Measurements from ENCODE around the gene LMNTD2.

LMNTD2 gene

DNA sequence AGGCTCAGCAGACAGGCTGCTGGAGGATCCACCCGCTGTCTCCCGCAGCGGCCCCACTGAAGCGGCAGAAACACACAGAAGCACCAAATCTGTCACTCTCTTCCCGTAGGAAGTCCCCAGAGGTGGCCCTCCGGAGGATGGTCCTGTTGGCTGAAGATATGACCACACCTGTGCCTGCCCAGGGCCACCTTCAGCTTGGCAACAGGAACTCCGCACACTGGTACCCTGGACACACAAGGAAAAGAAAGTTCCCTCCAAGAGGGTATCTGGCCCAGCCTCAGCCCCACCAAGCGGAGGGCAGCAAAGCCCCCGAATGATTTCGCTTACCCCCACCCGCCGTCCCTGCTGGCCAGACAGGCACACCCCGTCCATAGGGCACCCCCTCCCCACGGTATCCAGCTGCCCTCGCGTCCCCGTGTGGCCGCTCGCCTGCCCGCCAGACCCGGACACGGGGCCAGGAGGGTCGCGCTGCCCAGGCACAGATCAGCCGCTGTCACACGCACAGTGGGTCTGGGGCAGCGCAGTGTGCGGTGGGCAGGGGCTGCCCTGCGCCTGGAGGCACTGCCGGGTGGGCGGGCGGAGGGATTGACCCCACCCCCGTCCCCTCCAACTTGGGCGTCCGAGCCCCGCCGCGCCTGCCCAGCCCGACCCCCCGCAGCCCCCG lies 7.2 kb upstream of the LMNTD2 start:
- Mint-ChIP-seq H3K36me3 (ENCODE audit: low read depth) (peaks cover 13% of the 10 kb centered on the region), H3K27me3 (ENCODE audit: low read depth) (no peaks in the 10 kb centered on the region), H3K9me3 (no peaks in the 10 kb centered on the region), H3K4me1 (ENCODE audit: low read depth) (peaks cover 5% of the 10 kb centered on the region), H3K4me3 (peak overlapping the region; percentile 89), H3K27ac (peak overlapping the region; percentile 71)
- no peak for DNase-seq (ENCODE audit: low spot score)

- Mint-ChIP-seq H3K27me3 (ENCODE audit: low read depth) (no peaks in the 10 kb centered on the region), H3K27ac (peak overlapping the region; percentile 71), H3K9me3 (no peaks in the 10 kb centered on the region), H3K36me3 (ENCODE audit: low read depth) (peaks cover 13% of the 10 kb centered on the region), H3K4me1 (ENCODE audit: low read depth) (peaks cover 5% of the 10 kb centered on the region), H3K4me3 (peak overlapping the region; percentile 89)
- DNase-seq (ENCODE audit: low spot score): no peak
Observed at GRCh38 chr11:567011-567628, 6.6 kb upstream of the LMNTD2 start.

- Mint-ChIP-seq H3K27me3 (ENCODE audit: low read depth) (no peaks in the 10 kb centered on the region), H3K27ac (no peak overlapping the region), H3K4me1 (ENCODE audit: low read depth) (peaks cover 9% of the 10 kb centered on the region), H3K36me3 (ENCODE audit: low read depth) (peaks cover 17% of the 10 kb centered on the region), H3K9me3 (no peaks in the 10 kb centered on the region), H3K4me3 (no peak overlapping the region)
- DNase-seq (ENCODE audit: low spot score): no peak
Observed at GRCh38 chr11:565921-566509, 5.5 kb upstream of the LMNTD2 start.

- Mint-ChIP-seq H3K9me3 (no peaks in the 10 kb centered on the region), H3K27me3 (ENCODE audit: low read depth) (no peaks in the 10 kb centered on the region), H3K27ac (no peak overlapping the region), H3K36me3 (ENCODE audit: low read depth) (peaks cover 17% of the 10 kb centered on the region), H3K4me1 (ENCODE audit: low read depth) (peaks cover 13% of the 10 kb centered on the region), H3K4me3 (no peak overlapping the region)
- no peak for DNase-seq (ENCODE audit: low spot score)
Observed at GRCh38 chr11:563812-564578, 3.5 kb upstream of the LMNTD2 start.

- H3K27me3 Mint-ChIP-seq (ENCODE audit: low read depth): peaks cover under 1% of the 10 kb centered on the region
- peaks cover 13% of the 10 kb centered on the region for H3K4me1 Mint-ChIP-seq (ENCODE audit: low read depth)
- H3K4me3 Mint-ChIP-seq: no peak overlapping the region
- no peak for DNase-seq (ENCODE audit: low spot score)
- no peaks in the 10 kb centered on the region for H3K9me3 Mint-ChIP-seq
- no peak overlapping the region for H3K27ac Mint-ChIP-seq
- H3K36me3 Mint-ChIP-seq (ENCODE audit: low read depth): peaks cover 17% of the 10 kb centered on the region
Observed at GRCh38 chr11:563066-563811, 2.7 kb upstream of the LMNTD2 start.

DNA sequence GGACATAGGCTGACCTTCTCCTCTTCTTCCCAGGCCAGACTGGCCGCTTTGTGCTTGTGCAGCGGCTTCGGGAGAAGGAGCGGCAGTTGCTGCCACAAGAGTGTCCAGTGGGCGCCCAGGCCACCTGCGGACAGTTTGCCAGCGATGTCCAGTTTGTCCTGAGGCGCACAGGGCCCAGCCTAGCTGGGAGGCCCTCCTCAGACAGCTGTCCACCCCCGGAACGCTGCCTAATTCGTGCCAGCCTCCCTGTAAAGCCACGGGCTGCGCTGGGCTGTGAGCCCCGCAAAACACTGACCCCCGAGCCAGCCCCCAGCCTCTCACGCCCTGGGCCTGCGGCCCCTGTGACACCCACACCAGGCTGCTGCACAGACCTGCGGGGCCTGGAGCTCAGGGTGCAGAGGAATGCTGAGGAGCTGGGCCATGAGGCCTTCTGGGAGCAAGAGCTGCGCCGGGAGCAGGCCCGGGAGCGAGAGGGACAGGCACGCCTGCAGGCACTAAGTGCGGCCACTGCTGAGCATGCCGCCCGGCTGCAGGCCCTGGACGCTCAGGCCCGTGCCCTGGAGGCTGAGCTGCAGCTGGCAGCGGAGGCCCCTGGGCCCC lies 1.6 kb upstream of the LMNTD2 start:
- no peak overlapping the region for H3K27ac Mint-ChIP-seq
- peak overlapping the region; percentile 95 for H3K4me3 Mint-ChIP-seq

DNA sequence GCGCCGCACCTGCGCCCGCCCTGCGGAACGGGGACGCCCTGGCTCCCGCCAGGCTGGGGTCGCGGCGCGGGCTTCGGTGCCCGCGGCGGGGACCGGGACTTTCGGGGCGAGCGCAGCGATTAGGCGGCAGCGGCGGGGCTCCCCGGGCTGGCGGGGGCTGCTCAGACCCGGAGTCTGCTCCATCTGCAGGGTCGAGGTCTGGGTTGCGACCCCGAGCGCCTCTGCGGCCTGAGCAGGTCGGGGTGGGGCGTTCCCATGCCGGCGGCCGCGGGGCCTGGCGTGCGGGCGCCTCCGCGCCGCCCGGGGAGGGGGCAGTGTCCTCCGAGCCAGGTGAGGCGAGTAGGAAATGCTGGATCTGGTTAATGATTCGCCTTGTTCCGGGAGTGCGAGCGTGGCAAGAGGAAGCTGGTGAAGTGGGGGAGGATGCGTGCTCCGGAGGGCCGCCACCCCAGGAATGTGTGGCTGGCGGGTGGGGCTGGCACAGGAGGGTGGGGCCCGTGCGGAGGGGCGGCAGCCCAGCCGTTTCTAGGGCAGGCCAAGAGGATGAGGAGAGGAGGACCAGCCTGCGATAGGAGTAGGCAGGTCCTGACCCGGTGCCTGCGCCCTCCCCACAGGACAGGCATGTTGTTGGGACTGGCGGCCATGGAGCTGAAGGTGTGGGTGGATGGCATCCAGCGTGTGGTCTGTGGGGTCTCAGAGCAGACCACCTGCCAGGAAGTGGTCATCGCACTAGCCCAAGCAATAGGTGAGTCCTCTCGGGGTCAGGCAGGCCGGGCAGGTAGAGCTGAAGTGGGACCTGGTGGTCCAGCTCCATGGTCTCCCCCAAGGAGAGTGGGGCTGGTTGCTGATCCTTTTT lies 838 bp upstream of the LMNTD2 start:
- H3K27me3 Mint-ChIP-seq (ENCODE audit: low read depth): peaks cover 12% of the 10 kb centered on the region
- H3K4me3 Mint-ChIP-seq: peak overlapping the region; percentile 95
- DNase-seq (ENCODE audit: low spot score): no peak
- H3K9me3 Mint-ChIP-seq: no peaks in the 10 kb centered on the region
- H3K4me1 Mint-ChIP-seq (ENCODE audit: low read depth): peaks cover 9% of the 10 kb centered on the region
- H3K36me3 Mint-ChIP-seq (ENCODE audit: low read depth): peaks cover 13% of the 10 kb centered on the region
- H3K27ac Mint-ChIP-seq: peak overlapping the region; percentile 49

More for the DNA sequence above, 1.6 kb upstream of the LMNTD2 start:
- DNase-seq (ENCODE audit: low spot score): no peak
- Mint-ChIP-seq H3K9me3 (no peaks in the 10 kb centered on the region), H3K27me3 (ENCODE audit: low read depth) (peaks cover 8% of the 10 kb centered on the region), H3K4me1 (ENCODE audit: low read depth) (peaks cover 12% of the 10 kb centered on the region), H3K36me3 (ENCODE audit: low read depth) (peaks cover 13% of the 10 kb centered on the region)

DNA sequence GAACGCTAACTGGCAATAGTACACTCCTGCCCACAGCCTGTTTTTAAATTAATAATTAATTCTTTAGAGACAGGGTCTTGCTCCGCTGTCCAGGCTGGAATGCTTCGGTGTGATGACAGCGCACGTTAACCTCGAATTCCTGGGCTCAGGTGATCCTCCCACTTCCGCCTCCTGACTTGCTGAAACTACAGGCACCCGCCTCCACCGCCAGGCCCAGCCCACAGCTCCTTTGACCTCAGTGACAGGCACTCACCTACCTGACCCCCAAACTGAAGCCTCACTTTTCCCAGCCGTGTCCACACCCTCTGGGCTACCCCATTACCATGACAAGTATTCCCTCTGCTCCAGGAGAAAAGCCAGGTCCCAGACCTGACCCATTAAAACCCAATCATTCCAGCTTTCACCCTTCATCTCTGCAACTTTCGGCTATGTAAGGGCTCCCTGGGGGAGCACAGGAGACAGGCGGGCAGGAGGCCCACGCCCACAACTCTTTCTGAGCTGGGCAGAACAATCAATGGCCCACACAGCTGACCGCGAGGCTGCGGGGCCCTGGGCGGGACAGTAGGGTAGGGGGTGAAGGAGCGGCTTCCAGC lies 730 bp downstream of the LMNTD2 start:
- Mint-ChIP-seq H3K36me3 (ENCODE audit: low read depth) (peaks cover 13% of the 10 kb centered on the region), H3K9me3 (no peaks in the 10 kb centered on the region), H3K27me3 (ENCODE audit: low read depth) (peaks cover 14% of the 10 kb centered on the region), H3K27ac (peak overlapping the region; percentile 36), H3K4me3 (peak overlapping the region; percentile 63), H3K4me1 (ENCODE audit: low read depth) (peaks cover 9% of the 10 kb centered on the region)
- no peak for DNase-seq (ENCODE audit: low spot score)

DNA sequence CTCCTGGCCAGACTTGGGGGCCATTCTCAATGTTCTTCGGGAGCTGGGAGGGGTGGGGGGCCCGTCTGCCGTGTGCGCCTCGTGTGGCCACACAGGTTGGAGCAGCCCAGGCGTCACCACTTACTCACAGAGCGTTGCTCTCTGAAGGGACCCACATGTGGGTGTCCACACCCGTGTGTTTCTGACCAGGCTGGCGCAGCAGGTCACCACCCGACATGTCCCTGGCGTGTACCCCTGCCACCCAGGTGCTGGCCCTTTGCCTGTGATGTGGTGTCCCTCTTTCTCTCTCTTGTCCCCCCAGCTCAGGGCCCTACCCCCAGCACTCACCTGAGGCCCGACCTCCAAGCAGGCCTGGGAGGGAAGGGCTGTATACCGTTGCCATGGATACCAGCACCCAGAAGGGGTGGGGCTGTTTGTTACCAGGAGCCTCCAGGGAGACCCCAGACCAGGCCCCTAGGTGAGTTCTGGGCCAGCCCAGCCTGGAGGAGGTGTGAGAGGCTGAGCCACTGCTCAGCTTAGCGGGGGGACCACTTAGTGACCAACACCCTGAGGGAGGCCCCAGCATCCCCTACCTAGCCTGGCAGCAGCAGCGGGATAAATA lies 1.4 kb downstream of the LMNTD2 start:
- DNase-seq (ENCODE audit: low spot score): no peak
- Mint-ChIP-seq H3K36me3 (ENCODE audit: low read depth) (peaks cover 9% of the 10 kb centered on the region), H3K4me1 (ENCODE audit: low read depth) (peaks cover 9% of the 10 kb centered on the region), H3K9me3 (no peaks in the 10 kb centered on the region), H3K27ac (no peak overlapping the region), H3K27me3 (ENCODE audit: low read depth) (peaks cover 14% of the 10 kb centered on the region), H3K4me3 (no peak overlapping the region)

GRCh38 chr11:558503-558902 lies 2.0 kb downstream of the LMNTD2 start:
- Mint-ChIP-seq H3K4me3 (no peak overlapping the region), H3K27me3 (ENCODE audit: low read depth) (peaks cover 14% of the 10 kb centered on the region), H3K27ac (no peak overlapping the region), H3K4me1 (ENCODE audit: low read depth) (peaks cover 9% of the 10 kb centered on the region), H3K9me3 (no peaks in the 10 kb centered on the region), H3K36me3 (ENCODE audit: low read depth) (peaks cover 5% of the 10 kb centered on the region)
- no peak for DNase-seq (ENCODE audit: low spot score)

DNA sequence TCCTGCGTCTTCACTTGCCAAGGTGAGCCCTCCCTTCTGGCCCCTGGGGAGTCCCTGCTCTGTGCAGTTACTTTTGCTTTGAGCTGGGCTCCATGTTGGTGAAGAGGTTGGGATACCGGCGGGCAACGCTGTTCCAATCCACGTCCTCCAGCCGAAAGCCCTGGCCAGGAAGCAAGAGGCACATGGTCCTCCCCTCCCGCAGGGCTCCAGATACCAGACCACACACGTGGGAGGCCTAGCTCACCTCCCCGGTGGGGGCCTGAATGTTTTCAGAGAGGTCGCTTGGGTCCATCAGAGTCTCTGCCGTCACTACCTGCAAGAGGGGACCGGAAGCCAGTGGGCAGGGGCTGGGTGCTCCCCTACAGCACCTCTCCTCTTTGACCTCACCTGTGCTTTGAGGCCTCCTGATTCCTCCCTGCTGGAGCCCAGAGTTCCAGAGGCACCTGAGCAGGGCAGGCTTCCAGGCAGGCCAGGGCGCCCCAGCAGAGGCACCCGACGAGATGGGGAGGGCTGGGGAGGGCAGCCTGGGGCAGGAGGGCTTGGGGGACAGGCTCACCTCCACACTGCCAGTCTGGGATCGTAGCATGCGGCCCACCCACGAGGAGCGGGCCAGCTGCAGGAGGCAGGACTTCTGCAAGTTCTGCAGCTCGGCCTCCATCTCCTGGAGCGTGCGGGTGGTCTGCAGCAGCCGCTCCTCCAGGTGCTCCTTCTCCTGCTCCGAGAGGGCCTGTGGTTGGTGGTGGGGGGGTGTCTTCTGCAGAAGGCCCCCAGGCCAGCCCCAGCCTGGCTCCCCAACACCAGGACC lies 3.0 kb downstream of the LMNTD2 start:
- peaks cover 4% of the 10 kb centered on the region for H3K36me3 Mint-ChIP-seq (ENCODE audit: low read depth)
- peaks cover 9% of the 10 kb centered on the region for H3K4me1 Mint-ChIP-seq (ENCODE audit: low read depth)
- no peak for DNase-seq (ENCODE audit: low spot score)
- no peak overlapping the region for H3K4me3 Mint-ChIP-seq
- H3K27me3 Mint-ChIP-seq (ENCODE audit: low read depth): peaks cover 14% of the 10 kb centered on the region
- H3K27ac Mint-ChIP-seq: no peak overlapping the region
- no peaks in the 10 kb centered on the region for H3K9me3 Mint-ChIP-seq

Data from T-helper 2 cell treated with Interferon-gamma antibody and Interleukin-4, amounts not matched to agents 5 μg/mL and 100 μg/mL, for 36 hours (primary cell).